ENCODE measurements around the gene MBOAT1.

Gene MBOAT1

GRCh38 chr6:20058912-20059311 lies 153.4 kb downstream of the MBOAT1 start:
- Histone ChIP-seq H3K4me1 (no peaks in the 10 kb centered on the region), H3K36me3 (no peaks in the 10 kb centered on the region), H3K4me3 (no peak overlapping the region), H3K27me3 (no peaks in the 10 kb centered on the region), H3K9me3 (no peaks in the 10 kb centered on the region), H3K27ac (no peak overlapping the region)
- no peak for TF ChIP-seq CTCF (IDR thresholded peaks at IDR 0.05)
- DNase-seq, result no peak
- intact Hi-C loops (cut with DNase I; ENCODE audit: low total_unique reads), result loop anchor here (10.0 kb wide), 1 partner anchor 1464 kb away; no protein-coding TSS in a partner anchor

GRCh38 chr6:20058121-20058905 lies 154.0 kb downstream of the MBOAT1 start:
- no peak for DNase-seq
- Histone ChIP-seq H3K27ac (no peak overlapping the region), H3K27me3 (no peaks in the 10 kb centered on the region), H3K4me3 (no peak overlapping the region), H3K9me3 (no peaks in the 10 kb centered on the region), H3K4me1 (no peaks in the 10 kb centered on the region), H3K36me3 (no peaks in the 10 kb centered on the region)
- intact Hi-C loops (cut with DNase I; ENCODE audit: low total_unique reads), result loop anchor here (10.0 kb wide), 1 partner anchor 1464 kb away; no protein-coding TSS in a partner anchor
- TF ChIP-seq CTCF (IDR thresholded peaks at IDR 0.05), result no peak

- no peak overlapping the region for H3K4me3 ChIP-seq
- no peaks in the 10 kb centered on the region for H3K4me1 ChIP-seq
- no peaks in the 10 kb centered on the region for H3K9me3 ChIP-seq
- TF ChIP-seq CTCF (IDR thresholded peaks at IDR 0.05), result peak; percentile 49 to 58
- no peak overlapping the region for H3K27ac ChIP-seq
- H3K36me3 ChIP-seq, result no peaks in the 10 kb centered on the region
- H3K27me3 ChIP-seq, result no peaks in the 10 kb centered on the region
- no peak for DNase-seq
- intact Hi-C loops (cut with DNase I; ENCODE audit: low total_unique reads), result loop anchor here (2.0 to 10.0 kb wide), 2 partner anchors 1308 to 1462 kb away; no protein-coding TSS in a partner anchor
Measured at GRCh38 chr6:20056350-20056992, 155.8 kb downstream of the MBOAT1 start.

- no peaks in the 10 kb centered on the region for H3K36me3 ChIP-seq
- no peak for TF ChIP-seq CTCF (IDR thresholded peaks at IDR 0.05)
- DNase-seq, result no peak
- no peaks in the 10 kb centered on the region for H3K9me3 ChIP-seq
- intact Hi-C loops (cut with DNase I; ENCODE audit: low total_unique reads), result loop anchor here (2.0 to 10.0 kb wide), 2 partner anchors 1307 to 1461 kb away; no protein-coding TSS in a partner anchor
- no peak overlapping the region for H3K4me3 ChIP-seq
- no peak overlapping the region for H3K27ac ChIP-seq
- no peaks in the 10 kb centered on the region for H3K27me3 ChIP-seq
- H3K4me1 ChIP-seq, result no peaks in the 10 kb centered on the region
Measured at GRCh38 chr6:20055916-20056315, 156.4 kb downstream of the MBOAT1 start.

All from tibial artery (tissue), 4 donors.